HG02852 (cell line): ENCODE measurements around the gene PAX5.

Experiments used
- ATAC-seq: cut with Tn5 transposase; IDR thresholded peaks from one replicate; pipeline ENCODE4 v1.9.1; 2021; ENCODE audit warnings: mild to moderate bottlenecking, moderate library complexity; ENCODE audit not compliant: unreplicated experiment

The PAX5 gene

GRCh38 chr9:36791222-36791950, 242.7 kb downstream of the PAX5 start:
- ATAC-seq = no peak

GRCh38 chr9:36789886-36790285, 244.2 kb downstream of the PAX5 start:
- no peak for ATAC-seq

GRCh38 chr9:36788534-36788933, 245.5 kb downstream of the PAX5 start:
- ATAC-seq = no peak

GRCh38 chr9:36787709-36788108, 246.4 kb downstream of the PAX5 start:
- ATAC-seq = no peak
